Smooth muscle cell (in vitro differentiated cells): Measurements from ENCODE around the gene ATF7IP2. TPM values are rescaled to one million over a fixed set of nuclear protein-coding genes. Genes with fewer than 3 reads are reported as not detected.
"Not testable (repeated sequence)": the region's sequence is repeated elsewhere in the genome, so short reads cannot be mapped to it uniquely, and the experiment has no call there.

Source experiments
- DNase-seq: peaks from one replicate; lab custom pipeline; 2025; ENCODE audit not compliant: unreplicated experiment; lab: John Stamatoyannopoulos, UW
- H2AFZ ChIP-seq: fragments of 200-600 bp; sonication (generic); 2 replicates; pipeline ENCODE4 v1.6.0; 2016; ENCODE audit warnings: antibody characterized with exemption, low read depth, mild to moderate bottlenecking
- H3F3A ChIP-seq: fragments of 200-600 bp; sonication (generic); 2 replicates; pipeline ENCODE4 v1.6.0; 2017; ENCODE audit warnings: antibody characterized with exemption, low read depth
- H3K27ac ChIP-seq: fragments of 200-600 bp; sonication (generic); 2 replicates; pipeline ENCODE4 v1.5.1; 2016; ENCODE audit warnings: low read depth, mild to moderate bottlenecking
- H3K27me3 ChIP-seq: fragments of 200-600 bp; sonication (generic); 2 replicates; pipeline ENCODE4 v1.6.1; 2016; ENCODE audit warnings: low read depth, mild to moderate bottlenecking
- H3K36me3 ChIP-seq: fragments of 200-600 bp; sonication (generic); 2 replicates; pipeline ENCODE4 v1.5.1; 2016; ENCODE audit warnings: low read depth
- H3K4me1 ChIP-seq: fragments of 200-600 bp; sonication (generic); 2 replicates; pipeline ENCODE4 v1.5.1; 2016; ENCODE audit warnings: low read depth
- H3K4me2 ChIP-seq: fragments of 200-600 bp; sonication (generic); 2 replicates; pipeline ENCODE4 v1.6.0; 2016; ENCODE audit warnings: mild to moderate bottlenecking
- H3K4me3 ChIP-seq: fragments of 200-600 bp; sonication (generic); 2 replicates; pipeline ENCODE4 v1.5.1; 2016; ENCODE audit warnings: mild to moderate bottlenecking
- H3K79me2 ChIP-seq: fragments of 200-600 bp; sonication (generic); 2 replicates; pipeline ENCODE4 v1.6.0; 2016; ENCODE audit warnings: low read depth, mild to moderate bottlenecking
- H3K9ac ChIP-seq: fragments of 200-600 bp; sonication (generic); 2 replicates; pipeline ENCODE4 v1.6.0; 2016; ENCODE audit warnings: low read depth
- H3K9me3 ChIP-seq: fragments of 200-600 bp; sonication (generic); replicated peaks from 2 replicates; pipeline ENCODE4 v1.5.1; 2016; ENCODE audit warnings: low read depth
- H4K20me1 ChIP-seq: fragments of 200-600 bp; sonication (generic); 2 replicates; pipeline ENCODE4 v1.6.0; 2016; ENCODE audit warnings: low read depth
- WGBS: methylation state at CpG from one replicate; pipeline ENCODE4 v1.1.7; 2016; ENCODE audit warnings: low lambda C conversion rate; 5-methylcytosine and 5-hydroxymethylcytosine counted together
- polyA plus RNA-seq: library from polyadenylated mRNA; unstranded; fragments of >200 nt; fragmentation: Nextera tagmentation; extraction: Ambion mirVana; gene quantifications from 2 replicates; pipeline ENCODE4 v1.2.1, GENCODE V29; 2016
- total RNA-seq: library from RNA; depleted of rRNA; stranded (reverse); fragments of >200 nt; gene quantifications from 2 replicates; pipeline ENCODE4 v1.2.3, GENCODE V29; 2014
- TF ChIP-seq, protein P1 (sequence below): fragments of 200-600 bp; sonication (generic); IDR thresholded peaks from 2 replicates; pipeline ENCODE4 v1.5.1; 2017; ENCODE audit warnings: borderline replicate concordance, mild to moderate bottlenecking, antibody characterized with exemption; ENCODE audit not compliant: insufficient read depth, poor library complexity, severe bottlenecking

The ATF7IP2 gene
- total and polyA plus RNA-seq, 2 experiments from 2014 or later = 4.3 to 4.7 TPM

DNA sequence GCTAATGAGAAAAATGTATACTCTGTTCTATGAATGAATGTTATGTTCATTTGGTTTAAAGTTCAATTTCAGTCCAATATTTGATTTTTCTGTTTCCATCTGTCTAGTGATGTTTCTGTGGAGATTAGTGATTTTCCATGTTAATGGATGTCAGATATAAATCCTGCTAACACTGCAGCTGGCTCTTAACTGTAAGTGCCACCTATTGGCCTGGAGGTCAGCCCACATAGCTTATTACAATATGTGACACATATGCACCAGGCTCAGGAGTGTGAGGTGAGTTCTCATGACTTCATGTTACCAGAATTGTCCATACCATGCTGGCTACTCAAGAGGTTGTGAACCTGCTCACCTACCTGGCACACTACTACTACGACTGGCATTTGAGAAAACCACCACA, 17.1 kb downstream of the ATF7IP2 start:
- no peaks in the 10 kb centered on the region for H4K20me1 ChIP-seq
- no peak overlapping the region for H3K4me3 ChIP-seq
- H3K4me2 ChIP-seq = no peak overlapping the region
- no peak overlapping the region for H2AFZ ChIP-seq
- H3K27me3 ChIP-seq = no peaks in the 10 kb centered on the region
- peaks cover 14% of the 10 kb centered on the region for H3K79me2 ChIP-seq
- DNase-seq = no peak
- no peaks in the 10 kb centered on the region for H3K9me3 ChIP-seq
- no peak overlapping the region for H3K9ac ChIP-seq
- no peaks in the 10 kb centered on the region for H3K36me3 ChIP-seq
- no peaks in the 10 kb centered on the region for H3F3A ChIP-seq
- H3K4me1 ChIP-seq = no peaks in the 10 kb centered on the region
- no peak overlapping the region for H3K27ac ChIP-seq
- TF ChIP-seq, protein P1, sequence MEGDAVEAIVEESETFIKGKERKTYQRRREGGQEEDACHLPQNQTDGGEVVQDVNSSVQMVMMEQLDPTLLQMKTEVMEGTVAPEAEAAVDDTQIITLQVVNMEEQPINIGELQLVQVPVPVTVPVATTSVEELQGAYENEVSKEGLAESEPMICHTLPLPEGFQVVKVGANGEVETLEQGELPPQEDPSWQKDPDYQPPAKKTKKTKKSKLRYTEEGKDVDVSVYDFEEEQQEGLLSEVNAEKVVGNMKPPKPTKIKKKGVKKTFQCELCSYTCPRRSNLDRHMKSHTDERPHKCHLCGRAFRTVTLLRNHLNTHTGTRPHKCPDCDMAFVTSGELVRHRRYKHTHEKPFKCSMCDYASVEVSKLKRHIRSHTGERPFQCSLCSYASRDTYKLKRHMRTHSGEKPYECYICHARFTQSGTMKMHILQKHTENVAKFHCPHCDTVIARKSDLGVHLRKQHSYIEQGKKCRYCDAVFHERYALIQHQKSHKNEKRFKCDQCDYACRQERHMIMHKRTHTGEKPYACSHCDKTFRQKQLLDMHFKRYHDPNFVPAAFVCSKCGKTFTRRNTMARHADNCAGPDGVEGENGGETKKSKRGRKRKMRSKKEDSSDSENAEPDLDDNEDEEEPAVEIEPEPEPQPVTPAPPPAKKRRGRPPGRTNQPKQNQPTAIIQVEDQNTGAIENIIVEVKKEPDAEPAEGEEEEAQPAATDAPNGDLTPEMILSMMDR = no peak
- 95% methylated on average over 1 of the region's 1 CpG for WGBS

DNA sequence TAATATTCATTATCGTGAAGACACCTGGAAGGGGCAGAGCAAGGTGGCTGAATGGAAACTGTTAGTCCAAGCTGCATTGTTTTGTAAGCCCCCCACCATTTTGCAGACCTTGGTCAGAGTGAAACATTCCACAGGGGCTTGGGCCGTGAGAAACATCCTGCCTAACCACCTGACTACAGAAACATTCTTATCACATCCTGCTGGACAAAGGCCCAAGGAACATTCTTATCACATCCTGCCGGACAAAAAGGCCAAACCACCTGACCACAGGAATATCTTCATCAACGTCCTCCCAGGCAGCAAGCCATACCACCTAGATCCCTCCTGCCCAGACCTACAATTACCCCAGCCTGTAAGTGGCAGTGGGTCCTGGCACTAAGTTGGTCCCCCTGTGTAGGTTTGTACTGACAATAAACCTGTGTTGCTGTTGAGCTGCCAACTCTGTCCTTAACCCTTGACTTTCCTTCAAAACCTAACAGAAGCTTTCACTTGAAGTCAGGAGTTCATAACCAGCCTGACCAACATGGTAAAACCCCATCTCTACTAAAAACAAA, 19.6 kb downstream of the ATF7IP2 start:
- no peaks in the 10 kb centered on the region for H4K20me1 ChIP-seq
- no peaks in the 10 kb centered on the region for H3K27me3 ChIP-seq
- H3K4me1 ChIP-seq = no peaks in the 10 kb centered on the region
- H3K9ac ChIP-seq = no peak overlapping the region
- H3K4me2 ChIP-seq = no peak overlapping the region
- H2AFZ ChIP-seq = no peak overlapping the region
- no peaks in the 10 kb centered on the region for H3K36me3 ChIP-seq
- H3K4me3 ChIP-seq = no peak overlapping the region
- DNase-seq = no peak
- TF ChIP-seq, protein P1 = no peak
- H3F3A ChIP-seq = no peaks in the 10 kb centered on the region
- WGBS = 67% methylated on average over 4 of the region's 4 CpGs
- H3K9me3 ChIP-seq = no peaks in the 10 kb centered on the region
- peaks cover 14% of the 10 kb centered on the region for H3K79me2 ChIP-seq
- H3K27ac ChIP-seq = no peak overlapping the region

DNA sequence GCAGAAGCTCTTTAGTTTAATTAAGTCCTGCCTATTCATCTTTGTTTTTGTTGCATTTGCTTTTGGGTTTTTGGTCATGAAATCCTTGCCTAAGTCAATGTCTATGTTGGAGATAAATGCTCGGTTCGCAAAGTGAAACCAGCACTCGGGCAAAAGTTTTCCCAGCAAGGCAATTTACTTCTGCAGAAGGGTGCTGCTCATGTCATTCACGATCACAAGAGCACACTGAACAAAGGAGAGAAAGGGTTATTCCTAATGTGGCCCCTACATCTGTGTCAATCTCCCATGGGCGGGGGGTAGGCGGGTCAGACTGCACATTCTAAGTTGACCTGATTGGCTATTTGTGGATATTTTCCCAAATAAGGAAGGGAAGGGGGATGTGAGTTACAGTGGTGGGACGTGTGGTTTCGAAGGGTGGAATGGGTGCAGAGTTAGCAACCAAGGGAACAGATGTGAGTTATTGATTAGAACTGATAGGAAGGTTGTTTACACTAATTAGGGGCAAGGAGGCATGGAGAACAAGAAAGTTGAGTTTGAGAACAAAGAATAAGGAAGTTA, 23.0 kb downstream of the ATF7IP2 start:
- no peak overlapping the region for H3K9ac ChIP-seq
- H3K36me3 ChIP-seq = no peaks in the 10 kb centered on the region
- no peaks in the 10 kb centered on the region for H3F3A ChIP-seq
- peaks cover 8% of the 10 kb centered on the region for H3K79me2 ChIP-seq
- no peak overlapping the region for H3K4me2 ChIP-seq
- H2AFZ ChIP-seq = no peak overlapping the region
- no peak overlapping the region for H3K4me3 ChIP-seq
- DNase-seq = no peak
- H3K4me1 ChIP-seq = no peaks in the 10 kb centered on the region
- H4K20me1 ChIP-seq = no peaks in the 10 kb centered on the region
- H3K27ac ChIP-seq = no peak overlapping the region
- 81% methylated on average over 8 of the region's 8 CpGs for WGBS
- H3K27me3 ChIP-seq = no peaks in the 10 kb centered on the region
- no peaks in the 10 kb centered on the region for H3K9me3 ChIP-seq
- TF ChIP-seq, protein P1 = no peak

DNA sequence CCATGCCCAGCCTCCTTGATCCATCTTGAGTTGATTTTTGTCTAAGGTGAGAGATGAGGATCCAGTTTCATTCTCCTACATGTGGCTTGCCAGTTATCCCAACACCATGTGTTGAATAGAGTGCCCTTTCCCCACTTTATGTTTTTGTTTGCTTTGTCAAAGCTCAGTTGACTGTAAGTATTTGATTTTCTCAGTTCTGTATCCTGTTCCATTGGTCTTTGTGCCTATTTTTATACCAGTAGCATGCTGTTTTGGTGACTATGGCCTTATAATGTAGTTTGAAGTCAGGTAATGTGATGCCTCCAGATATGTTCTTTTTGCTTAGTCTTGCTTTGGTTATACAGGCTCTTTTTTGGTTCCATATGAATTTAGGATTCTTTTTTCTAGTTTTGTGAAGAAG, 23.9 kb downstream of the ATF7IP2 start:
- not testable (repeated sequence) for H3K36me3 ChIP-seq, H3F3A ChIP-seq, DNase-seq, H4K20me1 ChIP-seq, H3K4me3 ChIP-seq, H3K79me2 ChIP-seq, H3K27ac ChIP-seq, H3K4me2 ChIP-seq, H3K27me3 ChIP-seq, H3K9me3 ChIP-seq, H2AFZ ChIP-seq, H3K4me1 ChIP-seq, H3K9ac ChIP-seq
